Neuronal stem cell (in vitro differentiated cells): ENCODE measurements around the gene CPNE5.

ENCODE experiments used
- DNase-seq: peaks from one replicate; pipeline ENCODE4 v3.0.0-alpha.2; 2013; ENCODE audit warnings: low spot score
- H2AFZ ChIP-seq: one replicate; pipeline ENCODE4 v1.6.1; 2013; ENCODE audit warnings: mild to moderate bottlenecking, low read length, inconsistent platforms
- H2AK5ac ChIP-seq: 2 replicates; pipeline ENCODE4 v1.6.1; 2013; ENCODE audit warnings: low read depth, mild to moderate bottlenecking, inconsistent platforms, low read length, moderate library complexity, mixed read lengths
- H2BK120ac ChIP-seq: 2 replicates; pipeline ENCODE4 v1.6.1; 2013; ENCODE audit warnings: low read depth, mild to moderate bottlenecking, inconsistent platforms, low read length, moderate library complexity, mixed read lengths
- H2BK12ac ChIP-seq: one replicate; pipeline ENCODE4 v1.6.1; 2013; ENCODE audit warnings: low read length, inconsistent platforms
- H2BK15ac ChIP-seq: 2 replicates; pipeline ENCODE4 v1.6.1; 2013; ENCODE audit warnings: mild to moderate bottlenecking, low read length, inconsistent platforms, mixed read lengths
- H2BK5ac ChIP-seq: one replicate; pipeline ENCODE4 v1.6.1; 2013; ENCODE audit warnings: inconsistent platforms, mild to moderate bottlenecking, low read length, moderate library complexity
- H3K14ac ChIP-seq: one replicate; pipeline ENCODE4 v1.6.1; 2013; ENCODE audit warnings: low read length, inconsistent platforms
- H3K18ac ChIP-seq: 2 replicates; pipeline ENCODE4 v1.6.1; 2013; ENCODE audit warnings: low read length, inconsistent platforms
- H3K23ac ChIP-seq: 2 replicates; pipeline ENCODE4 v1.6.1; 2013; ENCODE audit warnings: low read depth, mild to moderate bottlenecking, mixed read lengths, low read length, inconsistent platforms; ENCODE audit not compliant: poor library complexity
- H3K27ac ChIP-seq: replicated peaks from 3 replicates; pipeline ENCODE4 v1.5.1; 2013; ENCODE audit warnings: low read length, inconsistent platforms
- H3K27me3 ChIP-seq, 3 experiments: 2 replicates each; pipeline ENCODE4 v1.6.1; 2013; ENCODE audit warnings: low read length in 3 of 3, mild to moderate bottlenecking in 2 of 3, inconsistent platforms in 1 of 3, low read depth in 1 of 3, mixed read lengths in 1 of 3, moderate library complexity in 1 of 3; ENCODE audit not compliant: control insufficient read depth in 3 of 3, insufficient read depth in 3 of 3
- H3K36me3 ChIP-seq, 2 donors: replicated peaks in 1 of 2; 2 replicates each; pipeline ENCODE4 v1.6.1; 2013; ENCODE audit warnings: low read length in 2 of 2; ENCODE audit not compliant: control insufficient read depth in 2 of 2, insufficient read depth in 2 of 2
- H3K4ac ChIP-seq: 2 replicates; pipeline ENCODE4 v1.6.1; 2013; ENCODE audit warnings: inconsistent platforms, mild to moderate bottlenecking, low read length, moderate library complexity
- H3K4me1 ChIP-seq, 2 donors: 1 replicate in 1 of 2; 2 replicates in 1 of 2; pipeline ENCODE4 v1.6.1; 2013; ENCODE audit warnings: low read length in 2 of 2, low read depth in 1 of 2; ENCODE audit not compliant: control insufficient read depth in 2 of 2, insufficient read depth in 1 of 2
- H3K4me2 ChIP-seq: one replicate; pipeline ENCODE4 v1.6.1; 2013; ENCODE audit warnings: mild to moderate bottlenecking, low read length, inconsistent platforms; ENCODE audit not compliant: insufficient read depth, poor library complexity, severe bottlenecking
- H3K4me3 ChIP-seq, 2 donors: 2 replicates each; pipeline ENCODE4 v1.5.1; 2013; ENCODE audit warnings: low read length in 2 of 2, mild to moderate bottlenecking in 2 of 2, inconsistent platforms in 1 of 2, moderate library complexity in 1 of 2
- H3K79me1 ChIP-seq: one replicate; pipeline ENCODE4 v1.6.1; 2013; ENCODE audit warnings: low read depth, mild to moderate bottlenecking, inconsistent platforms, low read length, moderate library complexity
- H3K9ac ChIP-seq: one replicate; pipeline ENCODE4 v1.6.1; 2013; ENCODE audit warnings: mild to moderate bottlenecking, low read depth, low read length, inconsistent platforms; ENCODE audit not compliant: poor library complexity
- H3K9me3 ChIP-seq, 2 donors: replicated peaks in 1 of 2; 2 replicates each; pipeline versions ENCODE3 to v1.6.1; 2013; ENCODE audit warnings: low read length in 2 of 2, mild to moderate bottlenecking in 2 of 2, inconsistent platforms in 1 of 2, low read depth in 1 of 2, mixed read lengths in 1 of 2, moderate library complexity in 1 of 2; ENCODE audit not compliant: control insufficient read depth in 2 of 2, insufficient read depth in 1 of 2
- H4K8ac ChIP-seq: one replicate; pipeline ENCODE4 v1.6.1; 2013; ENCODE audit warnings: low read depth, mild to moderate bottlenecking, inconsistent platforms, low read length, moderate library complexity
- H4K91ac ChIP-seq: one replicate; pipeline ENCODE4 v1.6.1; 2013; ENCODE audit warnings: low read length, low read depth, mild to moderate bottlenecking, inconsistent platforms; ENCODE audit not compliant: poor library complexity
- WGBS, 2 donors: extraction: QIAGEN DNeasy Blood & Tissue Kit; methylation state at CpG; one replicate each; pipeline ENCODE4 v1.1.7; 2013; ENCODE audit warnings: missing lambda C conversion rate in 2 of 2, mixed read lengths in 1 of 2; ENCODE audit not compliant: insufficient read length in 2 of 2, insufficient replicate concordance in 1 of 2; ENCODE audit errors: extremely low coverage in 2 of 2; 5-methylcytosine and 5-hydroxymethylcytosine counted together

The CPNE5 gene

DNA sequence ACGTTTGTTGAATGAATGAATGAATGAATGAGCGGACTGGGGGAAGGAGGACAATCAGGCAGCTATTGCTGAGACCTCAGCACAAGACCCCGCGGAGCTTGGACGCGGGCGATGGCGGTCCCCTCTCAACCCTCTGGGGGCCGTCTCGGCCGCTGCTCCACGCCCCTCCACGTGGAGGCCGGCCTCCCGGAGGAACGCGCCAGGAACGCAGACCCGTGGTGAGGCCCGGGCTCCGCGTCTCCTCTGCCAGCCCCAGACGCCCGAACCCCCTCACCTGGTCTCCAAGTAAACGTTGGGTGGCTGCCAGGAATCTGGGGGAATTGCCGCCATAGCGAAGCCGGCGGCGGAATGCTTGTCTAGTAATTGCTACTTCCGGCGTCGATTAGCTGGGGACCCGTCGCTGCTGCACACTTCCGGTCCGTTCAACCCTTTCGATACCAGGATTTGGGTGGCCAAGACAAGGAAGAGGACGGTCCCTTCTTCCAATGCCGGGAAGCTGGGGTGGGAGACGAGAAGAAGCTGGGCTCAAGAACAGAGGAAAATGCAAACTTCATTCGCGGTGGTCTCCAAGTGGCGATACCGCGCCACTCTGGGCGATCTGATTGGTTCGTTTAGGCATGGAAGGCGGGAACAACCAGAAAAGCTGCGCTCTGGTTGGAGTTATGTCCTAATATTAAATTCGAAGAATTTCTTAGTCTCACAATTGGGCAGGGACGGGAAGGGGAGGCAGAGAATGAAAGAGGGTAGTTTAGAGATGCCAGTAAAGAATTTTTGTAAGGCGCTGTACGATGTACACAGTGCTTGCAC lies 35.4 kb upstream of the CPNE5 start, which contains the start of gene PPIL1:
Gene PPIL1 (minus strand): TSS at position 361 of the 807 bp plus-strand sequence. CDS start 31 bp downstream, at position 330.
- H3K36me3 ChIP-seq: peaks cover 6 to 41% of the 10 kb centered on the region in 2 donors
- H2BK120ac ChIP-seq: no peak within 1 kb of the TSS
- H3K4me2 ChIP-seq: peak within 1 kb of the TSS; percentile 58
- peak within 1 kb of the TSS; percentile 95 for H2AFZ ChIP-seq
- peak within 1 kb of the TSS; percentile 56 to 98 for H3K4me3 ChIP-seq
- H3K9ac ChIP-seq: peak within 1 kb of the TSS; percentile 88
- no peak within 1 kb of the TSS for H2AK5ac ChIP-seq
- H3K4ac ChIP-seq: no peak within 1 kb of the TSS
- H3K4me1 ChIP-seq: peaks cover 2 to 11% of the 10 kb centered on the region in 2 donors
- H3K9me3 ChIP-seq: no peaks in the 10 kb centered on the region
- H4K91ac ChIP-seq: no peak within 1 kb of the TSS
- H3K18ac ChIP-seq: peak within 1 kb of the TSS; percentile 98
- H3K27me3 ChIP-seq: peaks cover 0 to 4% (median 0%) of the 10 kb centered on the region in 3 experiments
- H3K23ac ChIP-seq: peak within 1 kb of the TSS; percentile 82
- H3K14ac ChIP-seq: no peak within 1 kb of the TSS
- peak; percentile 84 for DNase-seq
- no peak within 1 kb of the TSS for H2BK12ac ChIP-seq
- no peak within 1 kb of the TSS for H4K8ac ChIP-seq
- peak within 1 kb of the TSS; percentile 34 for H2BK15ac ChIP-seq
- peak within 1 kb of the TSS; percentile 56 for H2BK5ac ChIP-seq
- no CpG with 5 or more reads among the region's 54 CpGs for whole genome bisulfite sequencing, 2 donors
- peak within 1 kb of the TSS; percentile 98 for H3K27ac ChIP-seq
- H3K79me1 ChIP-seq: peaks cover 5% of the 10 kb centered on the region

DNA sequence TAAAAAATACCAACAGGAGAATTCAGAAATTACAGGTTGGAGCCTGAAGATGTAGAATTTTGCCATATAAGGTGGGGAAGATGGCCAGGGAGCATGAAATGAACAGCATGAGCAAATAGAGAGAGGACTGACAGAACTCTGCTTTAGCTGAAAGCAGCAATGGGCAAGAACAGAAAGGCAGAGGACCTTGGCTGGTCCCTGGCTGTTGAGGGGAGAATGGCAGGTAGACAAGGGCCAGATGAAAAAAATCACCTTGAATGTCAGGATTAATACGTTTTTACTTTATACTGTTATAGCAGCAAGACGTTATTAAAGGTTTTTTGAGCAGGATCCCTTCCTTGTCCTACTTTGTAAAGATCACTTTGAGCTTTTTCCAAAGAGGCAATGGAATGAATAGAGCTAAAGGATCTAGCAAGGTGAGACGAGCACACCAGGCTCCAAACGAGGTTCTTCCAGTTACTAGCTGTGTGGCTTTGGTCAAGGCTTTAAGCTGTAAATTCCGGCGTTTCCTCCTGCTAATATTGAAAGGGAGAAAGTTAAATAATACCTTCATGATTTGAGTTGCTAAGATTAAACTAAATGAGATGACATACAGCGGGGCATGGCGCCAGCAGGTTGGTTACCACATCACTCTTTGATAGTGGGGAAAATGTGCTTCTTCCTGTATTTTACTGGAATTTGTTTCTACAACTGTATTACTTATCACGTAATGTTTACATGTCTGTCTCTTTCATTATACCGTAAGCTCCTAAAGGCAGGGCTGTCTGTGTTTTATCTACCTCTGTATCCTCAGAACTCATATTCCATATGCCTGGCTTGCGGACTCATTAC lies 34.6 kb upstream of the CPNE5 start:
- Histone ChIP-seq H3K4ac (no peak overlapping the region), H2BK120ac (no peak overlapping the region), H2BK15ac (no peak overlapping the region), H3K18ac (no peak overlapping the region), H3K27ac (peak overlapping the region; percentile 98), H4K8ac (no peak overlapping the region), H3K36me3 (peaks cover 6 to 50% of the 10 kb centered on the region in 2 donors), H3K4me3 (peak overlapping the region; percentile 56 to 98), H3K9me3 (no peaks in the 10 kb centered on the region), H2AFZ (peak overlapping the region; percentile 95), H3K4me2 (peak overlapping the region; percentile 58), H4K91ac (no peak overlapping the region), H3K4me1 (peaks cover 2 to 11% of the 10 kb centered on the region in 2 donors), H3K9ac (peak overlapping the region; percentile 88), H2AK5ac (no peak overlapping the region), H3K27me3 (peaks cover 0 to 4% (median 0%) of the 10 kb centered on the region in 3 experiments), H2BK12ac (no peak overlapping the region), H2BK5ac (peak overlapping the region; percentile 56), H3K79me1 (peaks cover 5% of the 10 kb centered on the region), H3K14ac (no peak overlapping the region), H3K23ac (no peak overlapping the region)
- no CpG with 5 or more reads among the region's 11 CpGs for WGBS, 2 donors
- no peak for DNase-seq

DNA sequence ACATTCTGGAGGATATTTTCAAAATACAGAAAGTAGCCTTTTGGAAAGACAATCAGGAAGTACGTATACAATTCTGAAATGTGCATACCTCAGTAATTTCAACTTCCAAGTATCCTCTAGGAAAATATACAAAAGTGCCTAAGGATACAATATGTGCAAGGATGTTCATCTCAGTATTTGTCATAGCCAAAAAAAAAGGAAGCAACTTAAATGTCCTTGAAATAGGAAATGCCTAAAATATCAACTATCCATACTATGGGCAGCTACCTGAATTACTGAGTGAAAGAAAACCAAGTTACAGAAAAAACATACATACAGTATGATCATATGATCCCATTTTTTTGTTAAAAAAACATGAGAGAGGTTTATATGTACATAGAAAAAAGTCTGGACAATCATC lies 33.9 kb upstream of the CPNE5 start:
- H3K4ac ChIP-seq: no peak overlapping the region
- H3K9ac ChIP-seq: no peak overlapping the region
- H2AK5ac ChIP-seq: no peak overlapping the region
- peaks cover 2 to 11% of the 10 kb centered on the region in 2 donors for H3K4me1 ChIP-seq
- no peak overlapping the region for H3K4me2 ChIP-seq
- H3K14ac ChIP-seq: no peak overlapping the region
- H3K27me3 ChIP-seq: no peaks in the 10 kb centered on the region
- WGBS, 2 donors: no CpG with 5 or more reads among the region's 1 CpG
- H3K9me3 ChIP-seq: no peaks in the 10 kb centered on the region
- H2BK120ac ChIP-seq: no peak overlapping the region
- peak overlapping the region in 1 of 2 donors; percentile 56 for H3K4me3 ChIP-seq
- H3K18ac ChIP-seq: no peak overlapping the region
- no peak overlapping the region for H4K8ac ChIP-seq
- no peak overlapping the region for H3K27ac ChIP-seq
- peaks cover 5% of the 10 kb centered on the region for H3K79me1 ChIP-seq
- H4K91ac ChIP-seq: no peak overlapping the region
- peaks cover 6 to 57% of the 10 kb centered on the region in 2 donors for H3K36me3 ChIP-seq
- no peak for DNase-seq
- no peak overlapping the region for H2BK15ac ChIP-seq
- H2BK12ac ChIP-seq: no peak overlapping the region
- no peak overlapping the region for H2BK5ac ChIP-seq
- no peak overlapping the region for H2AFZ ChIP-seq
- H3K23ac ChIP-seq: no peak overlapping the region

DNA sequence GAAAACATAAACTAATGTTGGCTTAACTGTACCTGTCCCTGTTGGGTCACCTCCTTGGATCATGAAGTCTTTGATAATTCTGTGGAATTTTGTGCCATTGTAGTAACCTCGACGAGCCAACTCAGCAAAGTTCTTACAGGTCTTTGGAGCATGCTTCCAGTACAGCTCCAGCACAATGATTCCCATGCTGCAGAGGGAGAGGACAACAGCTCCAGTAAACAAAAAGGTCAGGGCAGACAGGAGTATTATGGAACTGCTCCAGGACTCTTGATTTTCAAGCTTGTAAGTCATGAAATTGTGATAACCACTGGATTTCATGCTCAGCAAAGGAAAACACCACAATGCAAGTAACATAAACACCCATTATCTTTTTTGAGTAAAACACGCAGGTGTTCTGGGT lies 32.4 kb upstream of the CPNE5 start:
- DNase-seq: no peak
- H3K36me3 ChIP-seq: peaks cover 10 to 70% of the 10 kb centered on the region in 2 donors
- H3K9me3 ChIP-seq: no peaks in the 10 kb centered on the region
- no peak overlapping the region for H3K23ac ChIP-seq
- no peak overlapping the region for H2BK5ac ChIP-seq
- H3K18ac ChIP-seq: no peak overlapping the region
- H2AK5ac ChIP-seq: no peak overlapping the region
- no CpG with 5 or more reads among the region's 3 CpGs for WGBS, 2 donors
- no peak overlapping the region for H2BK15ac ChIP-seq
- no peak overlapping the region for H2BK12ac ChIP-seq
- no peak overlapping the region for H3K4ac ChIP-seq
- H3K79me1 ChIP-seq: peaks cover 10% of the 10 kb centered on the region
- no peak overlapping the region for H3K4me3 ChIP-seq
- H2AFZ ChIP-seq: no peak overlapping the region
- no peak overlapping the region for H4K91ac ChIP-seq
- no peak overlapping the region for H2BK120ac ChIP-seq
- peaks cover 2 to 11% of the 10 kb centered on the region in 2 donors for H3K4me1 ChIP-seq
- H3K27me3 ChIP-seq: no peaks in the 10 kb centered on the region
- no peak overlapping the region for H4K8ac ChIP-seq
- H3K4me2 ChIP-seq: no peak overlapping the region
- H3K27ac ChIP-seq: no peak overlapping the region
- no peak overlapping the region for H3K14ac ChIP-seq
- H3K9ac ChIP-seq: no peak overlapping the region
